Vagina (tissue), 2 donors: ENCODE results near the gene TOP3A.

Experiments
- CTCF ChIP-seq, 3 experiments: fragments of 450-650 bp in 2 of 3; fragments of 200-600 bp in 1 of 3; sonication (generic) in 1 of 3; IDR thresholded peaks; one replicate each; pipeline ENCODE4 v1.5.1; 2017 to 2019; ENCODE audit warnings: antibody characterized with exemption in 3 of 3, mild to moderate bottlenecking in 2 of 3, moderate library complexity in 2 of 3
- POLR2AphosphoS5 ChIP-seq, 2 donors: sonication (generic); formaldehyde crosslinking; IDR thresholded peaks; one replicate each; pipeline ENCODE4 v1.9.0; 2017; ENCODE audit warnings: antibody characterized with exemption in 2 of 2, mild to moderate bottlenecking in 2 of 2, low read depth in 1 of 2; ENCODE audit not compliant: insufficient read depth in 1 of 2

- TF ChIP-seq CTCF (IDR thresholded peaks at IDR 0.05), result no peak
- TF ChIP-seq POLR2AphosphoS5 (IDR thresholded peaks at IDR 0.05; ENCODE audit: insufficient read depth in 1 of 2, low read depth in 1 of 2), result no peak
Measured at GRCh38 chr17:18277076-18277475, 37.7 kb downstream of the TOP3A start.
